VCaP (cell line): ENCODE results near the gene ZMAT5.
A peak's percentile ranks its signal among the peaks of the same experiment; 100 is the strongest.

ENCODE experiments used
- H3K27ac ChIP-seq: fragments of 450-650 bp; 2 replicates; pipeline ENCODE4 v1.5.1; 2017
- TF ChIP-seq, protein P1 (sequence below): fragments of 450-650 bp; conservative IDR thresholded peaks from 2 replicates; pipeline ENCODE4 v1.5.1; 2017; ENCODE audit warnings: mild to moderate bottlenecking, moderate library complexity

ZMAT5 gene

GRCh38 chr22:29734838-29735237 lies 32.0 kb downstream of the ZMAT5 start:
- TF ChIP-seq, protein P1, sequence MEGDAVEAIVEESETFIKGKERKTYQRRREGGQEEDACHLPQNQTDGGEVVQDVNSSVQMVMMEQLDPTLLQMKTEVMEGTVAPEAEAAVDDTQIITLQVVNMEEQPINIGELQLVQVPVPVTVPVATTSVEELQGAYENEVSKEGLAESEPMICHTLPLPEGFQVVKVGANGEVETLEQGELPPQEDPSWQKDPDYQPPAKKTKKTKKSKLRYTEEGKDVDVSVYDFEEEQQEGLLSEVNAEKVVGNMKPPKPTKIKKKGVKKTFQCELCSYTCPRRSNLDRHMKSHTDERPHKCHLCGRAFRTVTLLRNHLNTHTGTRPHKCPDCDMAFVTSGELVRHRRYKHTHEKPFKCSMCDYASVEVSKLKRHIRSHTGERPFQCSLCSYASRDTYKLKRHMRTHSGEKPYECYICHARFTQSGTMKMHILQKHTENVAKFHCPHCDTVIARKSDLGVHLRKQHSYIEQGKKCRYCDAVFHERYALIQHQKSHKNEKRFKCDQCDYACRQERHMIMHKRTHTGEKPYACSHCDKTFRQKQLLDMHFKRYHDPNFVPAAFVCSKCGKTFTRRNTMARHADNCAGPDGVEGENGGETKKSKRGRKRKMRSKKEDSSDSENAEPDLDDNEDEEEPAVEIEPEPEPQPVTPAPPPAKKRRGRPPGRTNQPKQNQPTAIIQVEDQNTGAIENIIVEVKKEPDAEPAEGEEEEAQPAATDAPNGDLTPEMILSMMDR: no peak
- H3K27ac ChIP-seq: no peak overlapping the region

GRCh38 chr22:29734406-29734805 lies 32.4 kb downstream of the ZMAT5 start:
- H3K27ac ChIP-seq: no peak overlapping the region
- TF ChIP-seq, protein P1: no peak

- H3K27ac ChIP-seq: no peak overlapping the region
- TF ChIP-seq, protein P1: no peak
These were observed 33.2 kb downstream of the ZMAT5 start for GRCh38 chr22:29733362-29734201.

- TF ChIP-seq, protein P1: no peak
- H3K27ac ChIP-seq: no peak overlapping the region
These were observed 33.9 kb downstream of the ZMAT5 start for GRCh38 chr22:29732883-29733282.

- H3K27ac ChIP-seq: no peak overlapping the region
- TF ChIP-seq, protein P1: no peak
These were observed 35.6 kb downstream of the ZMAT5 start for GRCh38 chr22:29731058-29731850.

- TF ChIP-seq, protein P1: no peak
- H3K27ac ChIP-seq: no peak overlapping the region
These were observed 37.6 kb downstream of the ZMAT5 start for GRCh38 chr22:29729161-29729560.

DNA sequence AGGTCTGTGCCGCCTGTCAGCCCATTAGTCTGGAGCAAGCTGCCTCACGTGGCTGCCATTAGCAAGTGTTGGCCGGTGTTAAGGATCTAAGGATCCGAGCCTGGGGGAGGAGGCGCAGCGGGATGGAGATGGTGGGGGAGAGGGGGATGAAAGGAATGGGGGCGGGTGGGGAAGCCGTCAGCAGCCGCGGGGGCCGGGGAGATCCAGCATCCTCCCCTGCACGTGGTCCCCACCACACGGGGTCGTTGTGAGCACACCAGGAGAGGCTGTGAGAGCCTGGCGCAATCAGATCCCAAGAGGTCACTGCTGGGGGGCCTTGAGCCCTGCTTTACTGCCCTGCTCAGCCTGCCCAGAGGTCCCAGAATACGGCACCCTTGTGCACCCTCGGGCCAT lies 39.7 kb downstream of the ZMAT5 start:
- TF ChIP-seq, protein P1: peak; percentile 20; the same call in 1 of the 2 replicates
- no peak overlapping the region for H3K27ac ChIP-seq
